Glutamatergic neuron (in vitro differentiated cells): ENCODE measurements around the gene FMN1. TPM values are rescaled to one million over a fixed set of nuclear protein-coding genes. Genes with fewer than 3 reads are reported as not detected.

ENCODE experiments used
- DNase-seq: peaks from one replicate; pipeline ENCODE4 v3.0.0; 2022
- H3K27ac Mint-ChIP-seq: one replicate; pipeline ENCODE4 v1.8.0; 2020; ENCODE audit warnings: mild to moderate bottlenecking, mixed read lengths, inconsistent platforms; ENCODE audit not compliant: unreplicated experiment
- H3K27me3 Mint-ChIP-seq: one replicate; pipeline ENCODE4 v1.8.0; 2020; ENCODE audit warnings: mild to moderate bottlenecking, moderate library complexity, mixed read lengths, inconsistent platforms; ENCODE audit not compliant: unreplicated experiment
- H3K36me3 Mint-ChIP-seq: one replicate; pipeline ENCODE4 v1.8.0; 2020; ENCODE audit warnings: mild to moderate bottlenecking, mixed read lengths, inconsistent platforms; ENCODE audit not compliant: unreplicated experiment
- H3K4me1 Mint-ChIP-seq: one replicate; pipeline ENCODE4 v1.8.0; 2020; ENCODE audit warnings: mild to moderate bottlenecking, low read depth, mixed read lengths, inconsistent platforms; ENCODE audit not compliant: unreplicated experiment
- H3K4me3 Mint-ChIP-seq: one replicate; pipeline ENCODE4 v1.8.0; 2020; ENCODE audit warnings: mild to moderate bottlenecking, mixed read lengths, inconsistent platforms; ENCODE audit not compliant: unreplicated experiment
- H3K9me3 Mint-ChIP-seq: one replicate; pipeline ENCODE4 v1.8.0; 2020; ENCODE audit warnings: mild to moderate bottlenecking, moderate library complexity, mixed read lengths, inconsistent platforms; ENCODE audit not compliant: unreplicated experiment
- CTCF ChIP-seq: fragments of 200-600 bp; sonication (generic); IDR thresholded peaks from one replicate; pipeline ENCODE4 v1.5.0; 2021; ENCODE audit not compliant: partially characterized antibody, unreplicated experiment
- total RNA-seq: library from RNA; stranded (reverse); fragmentation: NEBNext Ultra II Directional; extraction: Animal tissue kit (Norgen Biotek cat#: 25700); gene quantifications from one replicate; pipeline ENCODE4 v1.2.1, GENCODE V29; 2021; ENCODE audit not compliant: unreplicated experiment

FMN1 gene
- total RNA-seq, 1 donor from 2014 or later: 1.1 TPM

- peaks cover 7% of the 10 kb centered on the region for H3K4me1 Mint-ChIP-seq
- no peak for DNase-seq
- H3K36me3 Mint-ChIP-seq: no peaks in the 10 kb centered on the region
- no peak overlapping the region for H3K4me3 Mint-ChIP-seq
- TF ChIP-seq CTCF: no peak
- H3K27ac Mint-ChIP-seq: peak overlapping the region; percentile 46
- H3K9me3 Mint-ChIP-seq: no peaks in the 10 kb centered on the region
- H3K27me3 Mint-ChIP-seq: no peaks in the 10 kb centered on the region
Measured at GRCh38 chr15:32838338-32838737, 356.2 kb downstream of the FMN1 start.

- no peak overlapping the region for H3K27ac Mint-ChIP-seq
- peaks cover 7% of the 10 kb centered on the region for H3K4me1 Mint-ChIP-seq
- H3K9me3 Mint-ChIP-seq: no peaks in the 10 kb centered on the region
- TF ChIP-seq CTCF: no peak
- no peak for DNase-seq
- H3K36me3 Mint-ChIP-seq: no peaks in the 10 kb centered on the region
- H3K4me3 Mint-ChIP-seq: no peak overlapping the region
- no peaks in the 10 kb centered on the region for H3K27me3 Mint-ChIP-seq
Measured at GRCh38 chr15:32837935-32838334, 356.6 kb downstream of the FMN1 start.

- H3K27ac Mint-ChIP-seq: no peak overlapping the region
- H3K36me3 Mint-ChIP-seq: no peaks in the 10 kb centered on the region
- TF ChIP-seq CTCF: no peak
- no peak overlapping the region for H3K4me3 Mint-ChIP-seq
- DNase-seq: no peak
- H3K9me3 Mint-ChIP-seq: no peaks in the 10 kb centered on the region
- no peaks in the 10 kb centered on the region for H3K27me3 Mint-ChIP-seq
- peaks cover 7% of the 10 kb centered on the region for H3K4me1 Mint-ChIP-seq
Measured at GRCh38 chr15:32834156-32834555, 360.4 kb downstream of the FMN1 start.

- no peak overlapping the region for H3K4me3 Mint-ChIP-seq
- no peak for DNase-seq
- H3K27me3 Mint-ChIP-seq: no peaks in the 10 kb centered on the region
- H3K9me3 Mint-ChIP-seq: no peaks in the 10 kb centered on the region
- H3K4me1 Mint-ChIP-seq: peaks cover 2% of the 10 kb centered on the region
- H3K36me3 Mint-ChIP-seq: no peaks in the 10 kb centered on the region
- no peak overlapping the region for H3K27ac Mint-ChIP-seq
- TF ChIP-seq CTCF: no peak
Measured at GRCh38 chr15:32833379-32833821, 361.1 kb downstream of the FMN1 start.

GRCh38 chr15:32831485-32831884, 363.0 kb downstream of the FMN1 start:
- no peak overlapping the region for H3K27ac Mint-ChIP-seq
- TF ChIP-seq CTCF: no peak
- no peak overlapping the region for H3K4me3 Mint-ChIP-seq
- H3K4me1 Mint-ChIP-seq: peaks cover 2% of the 10 kb centered on the region
- no peaks in the 10 kb centered on the region for H3K9me3 Mint-ChIP-seq
- H3K27me3 Mint-ChIP-seq: no peaks in the 10 kb centered on the region
- no peaks in the 10 kb centered on the region for H3K36me3 Mint-ChIP-seq
- no peak for DNase-seq
